Right forelimb (tissue), 1 donor: Measurements from ENCODE around the gene ZMAT5.
A peak's percentile ranks its signal among the peaks of the same experiment; 100 is the strongest.

Experiments
- DNase-seq: peaks from one replicate; pipeline ENCODE4 v3.0.0-alpha.2; 2018

ZMAT5 gene, protein sequence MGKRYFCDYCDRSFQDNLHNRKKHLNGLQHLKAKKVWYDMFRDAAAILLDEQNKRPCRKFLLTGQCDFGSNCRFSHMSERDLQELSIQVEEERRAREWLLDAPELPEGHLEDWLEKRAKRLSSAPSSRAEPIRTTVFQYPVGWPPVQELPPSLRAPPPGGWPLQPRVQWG

GRCh38 chr22:29766632-29767170, at the start of gene ZMAT5:
ZMAT5 (minus strand) TSS chr22:29767007; CDS start chr22:29748544, 18,463 bp downstream.
- DNase-seq = peak; percentile 93

GRCh38 chr22:29816539-29816938, 49.7 kb upstream of the ZMAT5 start:
- DNase-seq = no peak

DNA sequence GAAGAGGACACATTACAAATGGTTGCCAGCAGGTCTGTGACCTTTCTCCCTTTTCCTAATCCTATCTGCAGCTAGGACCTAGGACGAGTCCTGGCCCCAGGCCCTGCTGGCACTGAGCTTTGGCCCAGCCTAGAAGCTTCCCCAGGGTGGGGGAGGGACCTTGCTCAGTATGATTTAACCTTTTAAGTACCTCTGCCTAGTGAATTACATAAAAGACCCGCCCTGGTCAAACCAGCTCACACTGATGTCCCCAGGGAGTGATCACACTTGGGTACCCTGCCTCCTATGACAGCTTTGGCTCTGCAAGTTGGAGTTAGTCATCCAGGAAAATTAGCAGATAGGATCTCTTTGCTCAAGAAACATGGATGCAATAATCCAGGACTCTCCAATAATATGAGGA, 49.3 kb upstream of the ZMAT5 start:
- no peak for DNase-seq

- no peak for DNase-seq
Measured at GRCh38 chr22:29815580-29815979, 48.8 kb upstream of the ZMAT5 start.

- DNase-seq = no peak
Measured at GRCh38 chr22:29814003-29814402, 47.2 kb upstream of the ZMAT5 start.

- DNase-seq = no peak
Measured at GRCh38 chr22:29813563-29813962, 46.8 kb upstream of the ZMAT5 start.

DNA sequence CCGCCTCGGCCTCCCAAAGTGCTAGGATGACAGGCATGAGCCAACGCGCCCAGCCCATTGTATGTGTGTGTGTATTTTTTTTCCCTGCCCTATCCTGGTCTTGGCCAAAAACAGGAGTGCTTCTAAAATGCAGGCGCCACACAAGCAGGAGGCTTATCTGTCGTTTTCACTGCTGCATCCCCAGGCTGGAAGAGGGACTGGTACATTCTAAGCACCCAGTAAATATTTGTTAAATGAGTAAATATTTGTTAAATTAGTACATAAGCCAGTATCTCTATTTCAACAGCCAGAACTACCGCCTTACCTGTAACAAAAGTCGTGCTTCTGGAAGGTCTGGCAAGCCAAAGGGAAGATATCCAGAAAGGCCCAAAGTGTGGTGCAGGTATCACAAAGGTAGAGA, 46.3 kb upstream of the ZMAT5 start:
- DNase-seq = no peak

- no peak for DNase-seq
Measured at GRCh38 chr22:29811377-29811776, 44.6 kb upstream of the ZMAT5 start.

DNA sequence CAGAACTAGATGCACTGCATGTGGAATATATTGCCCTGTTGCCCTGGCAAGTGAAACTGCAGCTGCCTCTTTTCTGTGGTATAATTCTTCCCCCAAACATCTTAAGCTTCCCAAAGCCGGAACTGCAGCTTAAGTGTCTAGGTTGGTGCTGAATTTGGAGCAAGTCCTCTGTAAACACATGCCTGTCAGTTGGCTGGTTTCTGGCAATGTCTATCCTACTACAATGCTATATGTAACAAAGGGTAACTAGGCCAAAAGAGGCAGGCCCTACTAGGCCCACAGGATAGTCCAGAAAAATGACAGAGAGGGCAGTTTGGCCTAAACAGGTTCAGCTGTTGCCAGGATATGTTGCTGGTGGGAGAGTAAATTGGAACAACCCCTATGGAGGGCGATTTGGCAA, 43.4 kb upstream of the ZMAT5 start:
- no peak for DNase-seq

- no peak for DNase-seq
Measured at GRCh38 chr22:29806196-29806595, 39.4 kb upstream of the ZMAT5 start.

DNA sequence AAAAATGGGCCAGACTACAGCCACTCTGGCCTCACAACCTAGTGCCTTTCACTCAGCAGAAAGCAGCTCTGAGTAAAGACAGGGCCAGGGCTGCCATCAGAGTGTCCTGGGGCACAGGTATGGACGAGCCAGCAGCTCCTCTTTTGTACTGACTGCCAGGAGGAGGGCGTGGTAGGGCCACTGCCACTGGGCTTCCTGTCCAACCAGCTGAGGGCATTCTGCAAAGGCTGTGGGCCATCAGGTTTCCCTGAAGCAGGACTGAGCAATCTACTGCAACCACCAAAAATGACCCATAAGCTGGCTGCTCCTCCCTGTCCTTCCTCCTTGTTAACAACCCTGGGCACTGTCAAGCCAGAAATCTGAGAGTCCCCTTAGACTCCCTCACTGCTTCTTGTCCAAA, 38.2 kb upstream of the ZMAT5 start:
- DNase-seq = no peak

- DNase-seq = no peak
Measured at GRCh38 chr22:29803190-29803589, 36.4 kb upstream of the ZMAT5 start.

GRCh38 chr22:29801796-29802195, 35.0 kb upstream of the ZMAT5 start:
- DNase-seq = no peak

DNA sequence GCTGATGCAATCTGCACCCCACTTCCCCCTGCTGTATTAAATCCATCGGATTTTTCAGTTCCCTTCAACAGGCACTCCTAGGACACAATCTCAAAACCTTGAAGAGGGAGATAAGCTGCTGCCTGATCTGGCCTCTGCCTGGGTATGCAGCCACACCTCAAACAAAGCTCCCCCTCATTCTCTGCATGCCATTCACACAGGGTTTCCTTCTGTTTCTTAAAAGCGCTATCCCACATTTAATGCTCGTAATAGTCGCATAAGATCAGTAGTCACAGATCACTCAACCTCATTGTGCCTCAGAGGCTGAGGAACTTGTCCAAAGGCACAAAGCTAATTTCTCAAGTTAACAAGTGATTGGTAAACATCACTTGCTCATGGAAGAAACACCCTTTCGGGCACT, 34.3 kb upstream of the ZMAT5 start:
- DNase-seq = no peak

DNA sequence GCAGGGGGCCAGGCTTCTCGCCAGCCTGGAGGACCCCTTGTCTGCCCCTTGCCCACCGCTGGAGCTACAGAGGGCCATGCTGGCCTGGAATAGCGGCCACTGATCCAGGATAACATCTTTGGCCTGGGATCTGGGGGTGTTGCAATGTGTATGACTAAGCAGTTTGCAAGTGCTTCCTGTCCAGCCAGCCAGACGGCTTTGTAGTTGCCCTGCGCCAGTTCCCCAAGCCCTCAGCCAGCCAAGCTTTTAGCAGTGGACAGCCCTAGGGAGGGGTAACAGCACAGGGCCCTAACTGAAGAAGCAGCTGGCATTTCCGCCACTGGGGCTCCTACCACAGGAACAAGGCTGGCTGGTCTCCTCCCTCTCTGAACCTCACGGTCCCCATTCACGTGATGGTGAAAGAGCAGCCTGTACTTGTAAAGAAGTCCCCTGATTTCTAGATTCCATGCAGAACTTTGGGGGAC, 32.4 kb upstream of the ZMAT5 start:
- no peak for DNase-seq

DNA sequence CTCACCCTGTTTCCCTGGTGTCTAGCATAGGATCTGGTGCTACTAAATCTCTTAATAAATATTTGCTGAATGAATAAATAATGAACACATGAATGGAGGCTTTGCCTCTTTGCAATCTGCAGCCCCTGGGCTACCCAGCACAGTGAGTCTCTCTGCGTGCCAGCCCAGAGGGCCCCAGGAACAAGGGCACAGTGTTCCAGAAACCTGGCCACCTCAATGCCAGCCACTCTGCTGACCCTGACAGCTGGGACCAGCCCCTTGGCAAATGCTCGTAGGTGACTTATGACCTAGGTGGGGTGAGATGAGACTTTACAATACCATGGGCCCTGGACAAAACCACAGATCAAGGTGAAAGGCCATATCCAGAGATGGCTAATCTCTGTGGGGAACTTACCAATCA, 32.0 kb upstream of the ZMAT5 start:
- DNase-seq = no peak

- no peak for DNase-seq
Measured at GRCh38 chr22:29798318-29798717, 31.5 kb upstream of the ZMAT5 start.

DNA sequence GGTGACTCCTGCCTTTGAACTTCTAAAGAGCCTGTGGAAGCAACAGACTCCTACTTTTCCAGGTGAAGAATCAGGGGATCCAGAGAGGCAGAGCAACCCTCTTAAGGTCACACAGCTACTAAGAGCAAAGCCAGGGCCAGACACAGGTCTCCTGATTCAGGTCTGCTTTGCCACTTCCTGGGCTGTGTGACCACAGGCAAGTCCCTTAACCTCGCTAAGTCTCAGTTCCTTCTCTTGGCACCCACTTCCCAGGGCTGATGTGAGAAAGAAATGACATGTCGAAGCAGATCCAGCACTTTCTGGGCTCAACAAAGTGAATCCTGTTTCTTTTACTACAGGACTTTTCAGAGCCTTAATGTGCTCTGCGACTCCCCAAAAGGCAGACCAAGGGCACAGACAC, 30.5 kb upstream of the ZMAT5 start:
- DNase-seq = no peak

GRCh38 chr22:29795663-29796062, 28.9 kb upstream of the ZMAT5 start:
- DNase-seq = no peak

- DNase-seq = no peak
Measured at GRCh38 chr22:29793396-29793795, 26.6 kb upstream of the ZMAT5 start.

DNA sequence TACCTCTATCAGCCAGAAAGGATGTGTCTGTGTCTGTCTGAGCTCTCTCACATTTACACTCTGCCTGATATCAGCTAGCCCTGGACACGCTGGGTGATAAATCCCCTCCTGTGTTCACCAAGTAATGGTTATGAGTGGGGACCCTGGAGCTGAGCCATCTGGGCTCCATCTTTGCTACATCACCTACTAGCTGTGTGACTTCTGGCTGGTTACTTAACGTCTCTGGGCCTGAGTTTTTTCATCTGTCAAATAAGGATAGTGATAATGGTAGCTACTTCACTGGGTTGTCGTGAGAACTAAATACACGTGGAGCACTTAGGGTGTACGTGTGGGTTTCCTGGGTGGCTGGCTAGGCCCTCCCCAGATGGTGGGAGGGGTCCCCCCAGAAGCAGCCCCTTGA, 23.3 kb upstream of the ZMAT5 start:
- no peak for DNase-seq

DNA sequence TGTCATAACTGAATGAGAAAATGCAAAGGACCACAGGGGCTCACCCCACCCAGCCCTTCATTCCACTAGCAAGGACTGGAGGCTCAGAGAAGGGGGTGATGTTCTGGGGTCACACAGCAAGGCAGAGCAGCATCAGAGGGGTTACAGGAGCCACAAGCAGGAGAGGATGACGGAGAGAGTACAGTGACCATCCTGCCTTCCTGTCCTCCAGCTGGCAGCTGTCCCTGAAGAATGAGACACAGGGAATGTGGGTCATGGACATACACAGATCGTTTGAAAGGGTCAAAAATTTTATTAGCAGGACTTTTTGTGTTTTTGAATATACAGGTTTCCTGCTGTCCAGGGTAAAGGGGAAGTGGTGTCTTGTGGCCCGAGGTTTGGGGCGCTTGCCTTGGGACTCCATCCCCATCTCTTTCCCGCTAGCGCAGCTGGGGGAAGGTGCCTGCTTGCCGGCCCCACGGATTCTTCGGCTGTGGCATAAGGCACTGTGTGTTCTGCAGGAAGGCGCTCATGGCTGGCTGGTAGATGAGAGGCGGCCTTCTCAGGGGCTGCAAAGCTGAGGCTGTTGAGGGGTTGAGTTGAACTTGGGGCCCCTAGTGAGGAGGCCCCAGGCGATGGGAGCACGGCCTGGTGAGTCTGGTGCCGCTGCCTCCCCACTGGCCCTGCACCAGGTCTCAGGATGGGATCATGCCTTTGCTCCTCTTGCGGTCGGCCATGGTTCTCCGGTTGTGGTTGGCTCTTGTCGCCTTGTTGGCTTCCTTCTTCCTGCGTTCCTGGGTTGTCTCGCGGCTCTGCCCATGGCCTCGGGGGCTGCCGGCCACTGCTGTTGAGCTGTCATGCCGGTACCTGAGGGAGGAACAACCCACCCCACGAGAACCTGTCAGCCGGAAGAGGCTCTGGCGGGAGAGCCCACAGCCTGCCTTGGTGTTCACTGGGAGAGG, 21.8 kb upstream of the ZMAT5 start:
- peak; percentile 9 for DNase-seq

- no peak for DNase-seq
Measured at GRCh38 chr22:29787371-29787980, 20.7 kb upstream of the ZMAT5 start.

- no peak for DNase-seq
Measured at GRCh38 chr22:29786031-29786430, 19.2 kb upstream of the ZMAT5 start.
